GM12892 (cell line): ENCODE results near the gene CXCL13.

Experiments
- POLR2A ChIP-seq: IDR thresholded peaks from 2 replicates; pipeline ENCODE4 v1.6.1; 2011; ENCODE audit warnings: low read depth, low read length, control low read depth
- POLR2AphosphoS5 ChIP-seq: IDR thresholded peaks from 2 replicates; pipeline ENCODE4 v1.6.1; 2011; ENCODE audit warnings: low read depth, low read length, control low read depth

DNA sequence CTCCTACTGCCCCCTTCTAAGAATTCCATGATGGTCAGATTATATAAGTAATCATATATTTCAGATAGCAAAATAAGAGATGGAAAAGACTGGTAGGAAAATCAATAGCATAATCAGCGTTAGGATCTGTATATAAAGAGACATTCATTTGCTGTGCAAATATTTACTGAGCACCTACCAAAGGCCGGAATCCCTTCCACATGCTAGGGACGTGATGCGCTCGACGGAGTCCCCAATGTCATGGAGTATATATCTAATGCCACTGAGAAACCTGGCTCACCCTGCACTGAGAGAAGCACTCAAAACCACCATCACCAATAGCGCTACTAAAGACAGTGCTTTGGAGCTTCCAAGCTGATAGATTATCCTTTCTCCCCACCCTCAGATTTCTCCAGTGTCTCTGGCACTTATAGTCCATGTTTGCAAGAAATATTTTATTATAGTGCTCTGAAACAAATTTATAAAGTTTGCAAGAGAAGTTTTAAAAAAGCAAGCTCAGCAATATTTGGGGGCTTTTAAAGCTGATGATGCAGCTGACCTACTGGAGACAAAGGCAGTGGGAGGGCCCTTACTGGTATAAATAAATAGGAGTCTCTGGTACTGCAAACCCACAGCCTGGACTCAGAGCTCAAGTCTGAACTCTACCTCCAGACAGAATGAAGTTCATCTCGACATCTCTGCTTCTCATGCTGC, at the start of gene CXCL13:
- TF ChIP-seq POLR2AphosphoS5: no peak
- TF ChIP-seq POLR2A: no peak
